Measurements from ENCODE around the gene RICTOR. TPM values are rescaled to one million over a fixed set of nuclear protein-coding genes. Genes with fewer than 3 reads are reported as not detected.
A peak's percentile ranks its signal among the peaks of the same experiment; 100 is the strongest.

The RICTOR gene
- total and polyA plus RNA-seq, 9 of the 15 experiments (the other 6 are each of a cell fraction or from before 2014, with no cell fraction given): 13.9 to 46.6 (median 22.6) TPM

GRCh38 chr5:39074017-39074814 lies at the start of gene RICTOR (continued):
- no peak for TF ChIP-seq ZBTB12 (CRISPR knock-in tag; IDR thresholded peaks at IDR 0.05)
- peak; percentile 32 for TF ChIP-seq FUS (optimal IDR thresholded peaks at IDR 0.05; ENCODE audit: low read depth, low read length)
- no peak; the same call in 1 of the 2 replicates for TF ChIP-seq RREB1 (CRISPR knock-in tag; IDR thresholded peaks at IDR 0.05)
- peak in 1 of 2 experiments; percentile 37; a peak in 1 of 4 replicates for TF ChIP-seq RCOR1 (IDR thresholded peaks at IDR 0.05; ENCODE audit: borderline replicate concordance in 1 of 2, low read depth in 2 of 2, low read length in 2 of 2)
- TF ChIP-seq KLF13 (tag; IDR thresholded peaks at IDR 0.05; ENCODE audit: borderline replicate concordance, low read depth): 0 out of 2 replicates have a peak, but pooled peaks have one; percentile 45
- TF ChIP-seq, protein P1, sequence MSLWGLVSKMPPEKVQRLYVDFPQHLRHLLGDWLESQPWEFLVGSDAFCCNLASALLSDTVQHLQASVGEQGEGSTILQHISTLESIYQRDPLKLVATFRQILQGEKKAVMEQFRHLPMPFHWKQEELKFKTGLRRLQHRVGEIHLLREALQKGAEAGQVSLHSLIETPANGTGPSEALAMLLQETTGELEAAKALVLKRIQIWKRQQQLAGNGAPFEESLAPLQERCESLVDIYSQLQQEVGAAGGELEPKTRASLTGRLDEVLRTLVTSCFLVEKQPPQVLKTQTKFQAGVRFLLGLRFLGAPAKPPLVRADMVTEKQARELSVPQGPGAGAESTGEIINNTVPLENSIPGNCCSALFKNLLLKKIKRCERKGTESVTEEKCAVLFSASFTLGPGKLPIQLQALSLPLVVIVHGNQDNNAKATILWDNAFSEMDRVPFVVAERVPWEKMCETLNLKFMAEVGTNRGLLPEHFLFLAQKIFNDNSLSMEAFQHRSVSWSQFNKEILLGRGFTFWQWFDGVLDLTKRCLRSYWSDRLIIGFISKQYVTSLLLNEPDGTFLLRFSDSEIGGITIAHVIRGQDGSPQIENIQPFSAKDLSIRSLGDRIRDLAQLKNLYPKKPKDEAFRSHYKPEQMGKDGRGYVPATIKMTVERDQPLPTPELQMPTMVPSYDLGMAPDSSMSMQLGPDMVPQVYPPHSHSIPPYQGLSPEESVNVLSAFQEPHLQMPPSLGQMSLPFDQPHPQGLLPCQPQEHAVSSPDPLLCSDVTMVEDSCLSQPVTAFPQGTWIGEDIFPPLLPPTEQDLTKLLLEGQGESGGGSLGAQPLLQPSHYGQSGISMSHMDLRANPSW (CRISPR knock-in tag; IDR thresholded peaks at IDR 0.05): no peak
- no peak for TF ChIP-seq GATAD2A (IDR thresholded peaks at IDR 0.05)
- TF ChIP-seq NFATC3 (IDR thresholded peaks at IDR 0.05): no peak
- TF ChIP-seq, protein P2, sequence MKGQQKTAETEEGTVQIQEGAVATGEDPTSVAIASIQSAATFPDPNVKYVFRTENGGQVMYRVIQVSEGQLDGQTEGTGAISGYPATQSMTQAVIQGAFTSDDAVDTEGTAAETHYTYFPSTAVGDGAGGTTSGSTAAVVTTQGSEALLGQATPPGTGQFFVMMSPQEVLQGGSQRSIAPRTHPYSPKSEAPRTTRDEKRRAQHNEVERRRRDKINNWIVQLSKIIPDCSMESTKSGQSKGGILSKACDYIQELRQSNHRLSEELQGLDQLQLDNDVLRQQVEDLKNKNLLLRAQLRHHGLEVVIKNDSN (CRISPR knock-in tag; IDR thresholded peaks at IDR 0.05): no peak
- no peak for TF ChIP-seq ESRRB (CRISPR knock-in tag; IDR thresholded peaks at IDR 0.05; ENCODE audit: borderline replicate concordance)
- TF ChIP-seq HLTF (IDR thresholded peaks at IDR 0.05): no peak
- no peak; the same call in 1 of the 2 replicates for TF ChIP-seq HMBOX1 (IDR thresholded peaks at IDR 0.05)
- TF ChIP-seq ZNF77 (CRISPR knock-in tag; IDR thresholded peaks at IDR 0.05): no peak
- TF ChIP-seq, protein P3, sequence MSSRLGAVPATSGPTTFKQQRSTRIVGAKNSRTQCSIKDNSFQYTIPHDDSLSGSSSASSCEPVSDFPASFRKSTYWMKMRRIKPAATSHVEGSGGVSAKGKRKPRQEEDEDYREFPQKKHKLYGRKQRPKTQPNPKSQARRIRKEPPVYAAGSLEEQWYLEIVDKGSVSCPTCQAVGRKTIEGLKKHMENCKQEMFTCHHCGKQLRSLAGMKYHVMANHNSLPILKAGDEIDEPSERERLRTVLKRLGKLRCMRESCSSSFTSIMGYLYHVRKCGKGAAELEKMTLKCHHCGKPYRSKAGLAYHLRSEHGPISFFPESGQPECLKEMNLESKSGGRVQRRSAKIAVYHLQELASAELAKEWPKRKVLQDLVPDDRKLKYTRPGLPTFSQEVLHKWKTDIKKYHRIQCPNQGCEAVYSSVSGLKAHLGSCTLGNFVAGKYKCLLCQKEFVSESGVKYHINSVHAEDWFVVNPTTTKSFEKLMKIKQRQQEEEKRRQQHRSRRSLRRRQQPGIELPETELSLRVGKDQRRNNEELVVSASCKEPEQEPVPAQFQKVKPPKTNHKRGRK (tag; IDR thresholded peaks at IDR 0.05): no peak
